ENCODE data around the gene MZB1. TPM values are rescaled to one million over a fixed set of nuclear protein-coding genes. Genes with fewer than 3 reads are reported as not detected.

MZB1 gene
- total and polyA plus RNA-seq, 2 of the 13 experiments (the other 11 are each of a cell fraction or from before 2014, with no cell fraction given), result 0.31 to 0.40 TPM

GRCh38 chr5:139403418-139403786, 13.7 kb upstream of the MZB1 start (continued):
- TF ChIP-seq ZBTB25 (CRISPR knock-in tag; IDR thresholded peaks at IDR 0.05), result no peak
- no peak for TF ChIP-seq SP1 (IDR thresholded peaks at IDR 0.05)
- TF ChIP-seq SP1 (CRISPR knock-in tag; IDR thresholded peaks at IDR 0.05), result no peak
- no peak for TF ChIP-seq CHCHD3 (CRISPR knock-in tag; IDR thresholded peaks at IDR 0.05)
- no peak for TF ChIP-seq ZNF709 (CRISPR knock-in tag; IDR thresholded peaks at IDR 0.05)
- TF ChIP-seq CERS6 (CRISPR knock-in tag; IDR thresholded peaks at IDR 0.05), result no peak
- TF ChIP-seq GATAD2A (CRISPR knock-in tag; IDR thresholded peaks at IDR 0.05), result no peak
- TF ChIP-seq NONO (IDR thresholded peaks at IDR 0.05), result no peak
- peak; percentile 45; the same call in 1 of the 2 replicates for TF ChIP-seq NONO (CRISPR knock-in tag; conservative IDR thresholded peaks at IDR 0.05)
- TF ChIP-seq SP4 (CRISPR knock-in tag; IDR thresholded peaks at IDR 0.05), result no peak
- TF ChIP-seq ZBTB1 (CRISPR knock-in tag; IDR thresholded peaks at IDR 0.05; ENCODE audit: borderline replicate concordance), result no peak
- no peak for TF ChIP-seq JUN (CRISPR knock-in tag; IDR thresholded peaks at IDR 0.05)
- no peak for TF ChIP-seq ZNF562 (CRISPR knock-in tag; IDR thresholded peaks at IDR 0.05; ENCODE audit: borderline replicate concordance)
- 0 out of 2 replicates have a peak, but pooled peaks have one; percentile 30 for TF ChIP-seq DMTF1 (CRISPR knock-in tag; IDR thresholded peaks at IDR 0.05)
